ENCODE measurements around the gene CPNE6.

DNA sequence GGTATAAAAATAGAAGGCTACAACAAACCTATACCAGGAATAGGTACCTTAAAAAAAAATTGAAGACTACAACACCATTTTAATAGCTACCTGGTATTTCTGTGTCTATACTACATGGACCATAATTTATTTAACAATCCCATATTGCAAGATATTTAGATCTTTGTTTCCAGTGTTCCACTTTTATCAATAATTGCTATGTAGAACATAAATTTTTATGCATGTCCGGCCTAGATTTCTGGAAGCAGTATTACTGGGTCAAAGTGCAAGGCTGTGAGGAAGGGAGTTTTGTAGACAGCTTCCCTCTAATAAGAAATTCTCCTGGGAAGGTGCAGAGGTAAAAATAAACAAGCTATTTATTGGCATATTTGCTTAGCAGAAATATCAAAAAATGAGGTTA is 39.2 kb downstream of the CPNE6 start:
- TF ChIP-seq ZBTB46 (CRISPR knock-in tag; IDR thresholded peaks at IDR 0.05; ENCODE audit: borderline replicate concordance) = no peak
- TF ChIP-seq SIN3A (IDR thresholded peaks at IDR 0.05; ENCODE audit: borderline replicate concordance, low read depth, low read length) = no peak
- no peak for TF ChIP-seq SMC3 (IDR thresholded peaks at IDR 0.05; ENCODE audit: low read length)
- TF ChIP-seq RFX1 (IDR thresholded peaks at IDR 0.05) = no peak
- TF ChIP-seq MYNN (CRISPR knock-in tag; IDR thresholded peaks at IDR 0.05; ENCODE audit: low read depth) = no peak
- no peak for TF ChIP-seq KDM1A (CRISPR knock-in tag; IDR thresholded peaks at IDR 0.05)

Data from HepG2 (cell line).